NCI-H187 (cell line): ENCODE results near the gene HRG.
"Not testable (repeated sequence)": the region's sequence is repeated elsewhere in the genome, so short reads cannot be mapped to it uniquely, and the experiment has no call there.

Experiments
- DNase-seq, 2 experiments: peaks; one replicate each; lab custom pipeline; 2025; lab: John Stamatoyannopoulos, UW

HRG gene

GRCh38 chr3:186680869-186681268 lies 15.1 kb downstream of the HRG start:
- DNase-seq: no peak

GRCh38 chr3:186682812-186683211 lies 17.0 kb downstream of the HRG start:
- no peak for DNase-seq

DNA sequence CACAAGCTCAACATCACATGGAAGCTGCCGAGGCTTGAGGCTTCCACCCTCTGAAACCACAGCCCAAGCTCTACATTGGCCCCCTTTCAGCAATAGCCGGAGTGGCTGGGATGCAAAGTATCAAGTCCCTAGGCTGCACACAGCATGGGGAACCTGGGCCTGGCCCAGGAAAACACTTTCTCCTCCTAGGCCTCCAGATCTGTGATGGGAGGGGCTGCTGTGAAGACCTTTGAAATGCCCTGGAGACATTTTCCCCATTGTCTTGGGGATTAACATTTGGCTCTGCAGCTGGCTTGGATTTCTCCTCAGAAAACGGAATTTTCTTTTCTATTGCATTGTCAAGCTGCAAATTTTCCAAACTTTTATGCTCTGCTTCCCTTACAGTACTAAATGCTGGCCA lies 18.2 kb downstream of the HRG start:
- DNase-seq: no peak

- DNase-seq: not testable (repeated sequence)
Observed at GRCh38 chr3:186686475-186686874, 20.7 kb downstream of the HRG start.

GRCh38 chr3:186687120-186687651 lies 21.4 kb downstream of the HRG start:
- no peak for DNase-seq

- not testable (repeated sequence) for DNase-seq
Observed at GRCh38 chr3:186690304-186690703, 24.5 kb downstream of the HRG start.

DNA sequence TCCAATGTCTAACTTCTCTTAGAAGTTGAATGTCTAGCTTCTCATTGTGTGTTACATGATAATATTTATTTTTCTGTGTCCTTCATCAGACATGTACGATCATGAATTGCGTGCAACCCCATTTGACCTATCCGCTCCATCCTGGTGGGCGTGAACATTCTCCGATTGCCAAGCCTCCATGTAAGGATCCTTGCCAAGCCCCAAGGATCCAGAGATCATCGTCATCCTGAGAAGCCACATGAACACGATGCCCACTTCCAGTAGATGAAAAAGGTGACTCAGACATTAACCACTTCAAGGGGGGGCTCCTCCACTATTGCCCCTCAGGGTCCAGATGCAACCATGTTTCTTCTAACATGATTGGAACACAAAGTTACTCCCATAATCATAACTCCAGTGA lies 25.9 kb downstream of the HRG start:
- no peak for DNase-seq

GRCh38 chr3:186693843-186694242 lies 28.0 kb downstream of the HRG start:
- DNase-seq: no peak

GRCh38 chr3:186694288-186695032 lies 28.6 kb downstream of the HRG start:
- no peak for DNase-seq

DNA sequence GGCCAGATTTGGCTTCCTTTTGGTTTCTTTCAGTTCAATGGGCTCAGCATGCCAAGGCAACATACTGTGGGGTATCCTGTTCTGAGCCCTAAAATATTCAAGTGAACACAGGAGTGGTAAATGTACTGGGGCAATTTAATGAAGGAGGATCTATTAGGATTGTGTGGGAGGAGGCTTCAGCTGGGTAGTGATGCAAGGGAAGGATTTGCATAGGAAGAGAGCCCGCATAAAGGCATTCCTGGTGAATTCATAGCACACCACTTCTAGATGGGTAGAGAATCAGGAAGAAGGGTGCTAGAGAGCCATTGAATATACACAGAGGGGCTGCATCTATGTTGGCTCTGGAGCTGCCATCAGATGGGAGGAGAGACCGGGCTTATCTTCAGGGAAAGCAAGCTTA lies 30.7 kb downstream of the HRG start:
- DNase-seq: no peak

DNA sequence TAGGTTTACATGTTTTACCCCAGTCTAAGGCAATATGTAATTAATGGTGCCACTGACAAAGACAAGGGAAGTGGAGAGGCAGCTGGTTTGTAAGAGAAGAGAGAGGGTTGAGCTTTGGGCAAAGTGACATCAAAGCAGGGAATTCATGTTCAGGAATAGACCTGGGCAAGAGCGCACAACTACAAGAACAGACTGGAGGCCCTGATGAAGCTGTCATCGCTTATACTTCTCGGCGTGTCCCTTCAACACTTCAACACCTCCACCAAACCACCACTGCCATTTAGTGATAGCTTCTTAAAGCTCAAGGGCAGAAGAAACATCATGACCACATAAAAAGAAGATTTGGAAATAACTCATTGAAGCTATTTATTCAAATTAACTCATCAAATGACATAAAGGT lies 31.7 kb downstream of the HRG start:
- DNase-seq: no peak

DNA sequence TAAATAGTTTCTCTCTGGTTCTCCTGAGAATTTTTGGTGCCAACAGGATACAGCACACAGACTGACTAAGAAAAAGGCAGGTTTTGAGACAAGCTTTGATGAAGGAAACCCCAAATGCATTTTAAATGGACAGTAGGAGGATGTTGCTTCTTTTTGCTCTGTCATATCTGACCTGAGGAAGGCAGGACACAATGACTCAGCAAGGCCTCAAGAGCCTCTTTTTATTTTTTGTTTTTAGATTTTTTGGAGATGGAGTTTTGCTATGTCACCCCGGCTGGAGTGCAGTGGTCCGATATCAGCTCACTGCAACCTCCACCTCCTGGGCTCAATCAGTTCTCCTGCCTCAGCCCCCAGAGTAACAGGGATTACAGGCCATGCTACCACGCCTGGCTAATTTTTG lies 34.5 kb downstream of the HRG start:
- DNase-seq: no peak

- DNase-seq: not testable (repeated sequence)
Observed at GRCh38 chr3:186702451-186702850, 36.6 kb downstream of the HRG start.

DNA sequence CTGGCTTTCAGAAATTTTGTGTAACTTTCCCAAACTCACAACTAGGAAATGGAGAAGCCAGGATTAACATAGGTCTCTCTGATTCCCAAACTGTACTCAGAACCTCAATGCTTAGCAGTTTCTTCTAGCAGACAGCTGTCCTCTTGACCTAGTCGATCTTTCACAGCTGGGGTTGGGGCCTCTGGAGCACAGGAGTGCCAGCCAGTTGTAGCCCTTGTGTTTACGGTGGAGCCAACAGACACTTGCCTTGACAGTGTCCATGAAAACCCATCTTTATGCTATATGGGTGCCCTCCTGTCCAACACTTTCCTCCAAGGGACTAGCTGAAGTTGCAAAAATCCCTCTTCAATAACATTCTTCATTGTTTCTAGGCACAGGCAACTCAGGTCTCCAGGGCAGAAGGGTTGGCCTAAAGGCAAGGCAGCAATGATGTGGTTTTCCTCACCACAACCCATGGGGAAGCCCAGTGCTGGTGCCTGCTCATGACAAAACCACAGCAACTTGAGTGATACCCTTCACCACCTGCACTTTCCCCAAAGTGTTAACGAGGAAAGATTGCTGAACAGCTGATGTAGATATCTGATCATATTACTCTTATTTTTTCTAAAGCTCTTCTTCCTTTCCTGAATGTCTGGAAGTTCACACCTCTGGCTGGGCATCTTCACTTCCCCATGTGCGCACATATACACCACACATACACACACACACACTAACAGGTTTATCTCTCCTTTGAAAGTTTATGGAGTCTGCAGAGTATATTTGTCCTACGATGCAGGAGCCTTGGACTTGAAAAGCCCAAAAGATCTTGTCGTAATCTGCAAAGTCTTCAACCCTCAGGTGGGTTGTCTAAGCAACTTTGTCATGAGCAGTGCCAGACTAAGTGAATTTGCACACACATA lies 40.3 kb downstream of the HRG start:
- no peak for DNase-seq

DNA sequence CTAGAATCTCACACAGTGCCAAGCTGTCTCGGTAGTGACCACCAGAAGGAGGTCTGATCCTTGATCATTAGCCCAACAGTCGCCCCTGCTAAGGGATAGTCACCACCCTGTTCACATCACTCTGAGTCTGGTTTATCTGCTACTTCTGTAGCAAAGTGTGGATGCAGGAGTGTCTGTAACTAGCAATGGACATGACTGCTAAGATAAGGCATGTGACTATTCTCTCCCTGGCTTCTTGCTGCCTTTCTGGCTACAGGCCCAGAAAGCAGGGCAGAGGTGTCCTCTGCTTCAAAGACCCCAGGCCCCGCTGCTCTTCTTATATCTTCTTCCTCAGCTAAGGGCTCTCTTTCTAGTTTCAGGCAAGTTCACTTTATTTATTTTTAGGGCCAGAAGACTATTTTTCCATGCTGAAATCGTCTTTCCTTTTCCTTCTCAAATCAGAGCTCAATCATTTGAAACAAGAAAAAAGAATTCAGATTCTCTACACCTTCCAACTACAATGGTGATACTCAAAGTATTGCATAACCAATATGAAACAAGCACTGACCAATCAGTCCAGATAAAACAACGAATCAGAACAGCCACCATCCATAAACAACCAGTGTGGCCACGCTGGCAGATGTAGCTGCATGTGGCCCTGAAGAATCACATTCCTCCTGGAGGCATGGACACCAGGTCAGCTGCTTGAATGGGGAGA lies 43.3 kb downstream of the HRG start:
- DNase-seq: no peak

- DNase-seq: not testable (repeated sequence)
Observed at GRCh38 chr3:186710694-186711093, 44.9 kb downstream of the HRG start.

DNA sequence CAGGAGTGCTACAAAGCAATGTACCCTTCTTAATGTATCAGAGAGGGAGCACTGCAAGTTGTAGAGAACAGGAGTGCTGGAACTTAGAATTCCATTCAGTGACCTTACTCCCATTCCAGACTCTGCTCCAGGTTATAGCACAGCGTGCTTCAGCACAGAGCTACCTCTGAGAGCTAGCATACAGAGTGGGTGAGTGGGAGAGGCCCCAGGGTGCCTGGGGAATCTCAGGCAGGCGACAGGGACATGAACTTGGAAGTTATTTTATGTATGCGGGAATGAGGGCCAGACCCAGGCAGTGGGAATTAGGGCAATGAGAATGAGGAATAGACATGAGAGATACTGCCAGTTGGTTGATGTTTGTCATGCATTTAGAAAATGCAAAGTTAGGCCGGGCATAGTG lies 47.7 kb downstream of the HRG start:
- no peak for DNase-seq

GRCh38 chr3:186717039-186717457 lies 51.2 kb downstream of the HRG start, which contains the start of gene KNG1:
TSS of gene KNG1 (plus strand) at chr3:186717359. CDS start at chr3:186717543, 184 bp downstream.
- no peak for DNase-seq

GRCh38 chr3:186719945-186720739 lies 54.3 kb downstream of the HRG start:
- DNase-seq: no peak

- no peak for DNase-seq
Observed at GRCh38 chr3:186722457-186722856, 56.6 kb downstream of the HRG start.

- no peak for DNase-seq
Observed at GRCh38 chr3:186724911-186725310, 59.1 kb downstream of the HRG start.
